ENCODE data around the gene ALKBH4.

- TF ChIP-seq RFX5 (IDR thresholded peaks at IDR 0.05; ENCODE audit: low read length) (no peak), CTCF (IDR thresholded peaks at IDR 0.05) (no peak), POLR2AphosphoS5 (IDR thresholded peaks at IDR 0.05; ENCODE audit: low read depth, low read length) (peak; percentile 20; the same call in 1 of the 2 replicates)
These were observed 31.2 kb downstream of the ALKBH4 start, which contains the start of gene ORAI2 for GRCh38 chr7:102433219-102434038.

All from SK-N-SH (cell line).